ENCODE results near the gene UNC13B.

The UNC13B gene

GRCh38 chr9:35453786-35454185, 292.0 kb downstream of the UNC13B start:
- DNase-seq, result no peak

Measured in activated CD8-positive, alpha-beta memory T cell treated with anti-CD3 and anti-CD28 coated beads, Interleukin-2, amount 50 U/mL, for 4 hours (primary cell).